Tibial nerve (tissue), 4 donors: Measurements from ENCODE around the gene ASXL3. TPM values are rescaled to one million over a fixed set of nuclear protein-coding genes. Genes with fewer than 3 reads are reported as not detected.

Experiments used
- DNase-seq, 2 donors: peaks; one replicate each; pipeline ENCODE4 v3.0.0-alpha.2; 2019; ENCODE audit warnings: low spot score in 2 of 2
- H3K27ac ChIP-seq, 4 donors: fragments of 200-600 bp; sonication (generic) in 3 of 4; one replicate each; pipeline ENCODE4 v1.5.1; 2017 to 2019; ENCODE audit warnings: mild to moderate bottlenecking in 1 of 4
- H3K27me3 ChIP-seq, 2 donors: fragments of 200-600 bp; sonication (generic) in 1 of 2; one replicate each; pipeline versions ENCODE4 v1.5.1 to v1.6.0; 2017 to 2019
- H3K36me3 ChIP-seq, 3 donors: fragments of 200-600 bp; sonication (generic); one replicate each; pipeline ENCODE4 v1.5.1; 2018 to 2019
- H3K4me1 ChIP-seq, 4 donors: fragments of 200-600 bp; sonication (generic) in 3 of 4; one replicate each; pipeline ENCODE4 v1.5.1; 2017 to 2019
- H3K4me3 ChIP-seq, 4 donors: fragments of 200-600 bp; sonication (generic) in 3 of 4; one replicate each; pipeline ENCODE4 v1.5.1; 2017 to 2019; ENCODE audit warnings: mild to moderate bottlenecking in 1 of 4, moderate library complexity in 1 of 4
- H3K9me3 ChIP-seq, 4 donors: fragments of 200-600 bp; sonication (generic) in 3 of 4; one replicate each; pipeline ENCODE4 v1.5.1; 2017 to 2019
- EP300 ChIP-seq, 2 donors: sonication (generic); formaldehyde crosslinking; IDR thresholded peaks; one replicate each; pipeline ENCODE4 v1.6.1; 2017; ENCODE audit warnings: antibody characterized with exemption in 2 of 2, mild to moderate bottlenecking in 1 of 2
- POLR2A ChIP-seq, 2 donors: fragments of 450-650 bp; IDR thresholded peaks; one replicate each; pipeline ENCODE4 v1.6.1; 2017; ENCODE audit warnings: antibody characterized with exemption in 2 of 2, mild to moderate bottlenecking in 2 of 2, moderate library complexity in 2 of 2
- WGBS, 2 donors: methylation state at CpG; one replicate each; pipeline ENCODE4 v1.1.5; 2018; 5-methylcytosine and 5-hydroxymethylcytosine counted together
- total RNA-seq, 4 donors: library from RNA; depleted of rRNA; stranded (reverse); fragments of >200 nt; gene quantifications; one replicate each; pipeline ENCODE4 v1.1.0, GENCODE V29; 2016
- TF ChIP-seq, protein P1 (sequence below), 5 experiments: fragments of 200-600 bp in 3 of 5; fragments of 450-650 bp in 2 of 5; sonication (generic) in 3 of 5; IDR thresholded peaks; one replicate each; pipeline ENCODE4 v1.5.1; 2016 to 2019; ENCODE audit warnings: antibody characterized with exemption in 5 of 5, mild to moderate bottlenecking in 3 of 5, moderate library complexity in 2 of 5

The ASXL3 gene
- total RNA-seq, 4 donors from 2014 or later = 3.7 to 7.2 (median 6.2) TPM

DNA sequence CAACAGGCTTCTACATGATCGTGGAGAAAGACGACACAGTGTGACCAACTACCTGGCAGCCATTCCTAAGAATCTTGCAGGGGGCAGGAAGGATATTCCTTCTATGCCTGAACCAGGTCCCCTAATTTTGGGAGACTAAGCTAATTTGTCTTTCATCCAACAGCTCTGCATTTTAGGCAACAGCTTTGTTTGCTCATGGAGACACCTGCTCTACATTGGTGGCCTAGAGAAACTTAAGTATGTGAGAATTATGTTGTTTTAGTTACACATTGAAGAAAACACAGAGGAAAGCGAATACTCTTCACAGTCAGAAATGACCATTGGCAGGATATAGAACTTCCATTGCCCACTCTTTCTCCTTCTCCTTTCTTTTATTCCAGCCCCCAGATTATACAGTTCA is 75.2 kb downstream of the ASXL3 start:
- H3K4me1 ChIP-seq = no peaks in the 10 kb centered on the region
- DNase-seq = no peak
- H3K4me3 ChIP-seq = no peak overlapping the region
- H3K27ac ChIP-seq = no peak overlapping the region
- H3K27me3 ChIP-seq = no peaks in the 10 kb centered on the region
- TF ChIP-seq, protein P1, sequence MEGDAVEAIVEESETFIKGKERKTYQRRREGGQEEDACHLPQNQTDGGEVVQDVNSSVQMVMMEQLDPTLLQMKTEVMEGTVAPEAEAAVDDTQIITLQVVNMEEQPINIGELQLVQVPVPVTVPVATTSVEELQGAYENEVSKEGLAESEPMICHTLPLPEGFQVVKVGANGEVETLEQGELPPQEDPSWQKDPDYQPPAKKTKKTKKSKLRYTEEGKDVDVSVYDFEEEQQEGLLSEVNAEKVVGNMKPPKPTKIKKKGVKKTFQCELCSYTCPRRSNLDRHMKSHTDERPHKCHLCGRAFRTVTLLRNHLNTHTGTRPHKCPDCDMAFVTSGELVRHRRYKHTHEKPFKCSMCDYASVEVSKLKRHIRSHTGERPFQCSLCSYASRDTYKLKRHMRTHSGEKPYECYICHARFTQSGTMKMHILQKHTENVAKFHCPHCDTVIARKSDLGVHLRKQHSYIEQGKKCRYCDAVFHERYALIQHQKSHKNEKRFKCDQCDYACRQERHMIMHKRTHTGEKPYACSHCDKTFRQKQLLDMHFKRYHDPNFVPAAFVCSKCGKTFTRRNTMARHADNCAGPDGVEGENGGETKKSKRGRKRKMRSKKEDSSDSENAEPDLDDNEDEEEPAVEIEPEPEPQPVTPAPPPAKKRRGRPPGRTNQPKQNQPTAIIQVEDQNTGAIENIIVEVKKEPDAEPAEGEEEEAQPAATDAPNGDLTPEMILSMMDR (IDR thresholded peaks at IDR 0.05) = no peak
- TF ChIP-seq POLR2A (IDR thresholded peaks at IDR 0.05) (no peak), EP300 (IDR thresholded peaks at IDR 0.05) (no peak)
- H3K9me3 ChIP-seq = no peaks in the 10 kb centered on the region
- 65% methylated on average over 3 of the region's 3 CpGs for WGBS, 2 donors
- no peaks in the 10 kb centered on the region for H3K36me3 ChIP-seq

DNA sequence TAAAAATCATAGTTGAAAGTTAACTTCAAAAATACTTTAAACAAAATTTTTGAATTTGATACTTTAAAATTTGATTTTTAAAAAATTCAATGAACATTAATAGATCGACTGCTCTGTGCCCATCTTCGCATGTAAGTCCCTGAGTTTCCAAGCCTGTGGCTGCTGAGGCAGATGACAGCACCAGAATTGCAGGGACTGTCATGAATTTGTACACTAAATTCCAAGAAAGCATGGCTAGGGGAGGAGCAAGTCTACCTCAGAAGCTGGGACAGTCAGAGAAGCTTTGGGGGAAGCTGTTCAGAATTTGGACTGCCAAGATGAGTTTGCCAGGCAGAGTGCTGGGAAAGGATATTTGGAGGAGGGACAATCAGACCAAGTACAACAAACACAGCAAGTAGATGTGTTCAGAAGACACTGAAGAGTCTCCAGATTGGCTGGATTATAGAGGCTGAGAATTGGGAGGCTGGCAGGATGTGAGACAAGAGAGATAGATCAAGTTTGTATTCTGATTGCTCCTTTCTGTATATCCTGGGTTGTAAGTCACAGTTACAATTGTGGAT is 79.0 kb downstream of the ASXL3 start:
- no peaks in the 10 kb centered on the region for H3K36me3 ChIP-seq
- no peaks in the 10 kb centered on the region for H3K27me3 ChIP-seq
- no peaks in the 10 kb centered on the region for H3K4me1 ChIP-seq
- H3K9me3 ChIP-seq = no peaks in the 10 kb centered on the region
- 44 to 73% methylated on average over 2 of the region's 2 CpGs for WGBS, 2 donors
- H3K4me3 ChIP-seq = no peak overlapping the region
- no peak for DNase-seq
- no peak overlapping the region for H3K27ac ChIP-seq
- TF ChIP-seq POLR2A (IDR thresholded peaks at IDR 0.05) (no peak), EP300 (IDR thresholded peaks at IDR 0.05) (no peak)
- TF ChIP-seq, protein P1 (IDR thresholded peaks at IDR 0.05) = no peak

DNA sequence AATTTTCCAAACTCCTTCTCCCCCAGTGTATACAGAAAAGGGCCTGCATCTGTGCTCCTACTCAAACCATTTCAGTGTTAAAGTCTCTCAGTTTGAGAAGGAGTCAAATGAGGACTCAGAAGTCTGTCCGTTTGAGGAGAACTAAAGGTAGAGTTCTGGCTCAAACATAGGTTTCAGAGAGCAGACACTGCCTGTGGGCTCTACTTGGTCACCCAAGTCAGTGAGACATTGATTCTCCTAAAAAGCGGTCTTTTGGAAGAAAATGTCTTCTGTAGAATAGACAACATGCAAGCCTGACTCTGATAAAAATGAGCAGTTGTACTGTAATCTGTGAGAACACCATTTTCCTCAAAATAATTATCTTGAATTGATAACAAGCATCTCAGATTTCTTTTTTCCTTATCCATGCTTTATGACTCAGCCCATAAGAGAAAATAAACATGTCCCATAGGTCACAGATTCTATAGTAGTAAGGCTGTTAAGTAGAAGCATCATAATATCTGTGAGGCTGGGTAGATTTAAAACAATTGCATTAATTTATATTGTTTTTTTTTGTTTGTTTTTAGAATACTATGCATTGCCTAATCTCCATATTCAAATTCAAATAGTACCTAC is 82.8 kb downstream of the ASXL3 start:
- Histone ChIP-seq H3K4me1 (peaks cover 0 to 8% (median 0%) of the 10 kb centered on the region in 4 donors), H3K27me3 (no peaks in the 10 kb centered on the region), H3K27ac (no peak overlapping the region), H3K4me3 (no peak overlapping the region), H3K36me3 (no peaks in the 10 kb centered on the region), H3K9me3 (no peaks in the 10 kb centered on the region)
- DNase-seq = no peak
- 94 to 96% methylated on average over 2 of the region's 2 CpGs for WGBS, 2 donors
- TF ChIP-seq EP300 (IDR thresholded peaks at IDR 0.05) = no peak
- no peak for TF ChIP-seq POLR2A (IDR thresholded peaks at IDR 0.05)
- TF ChIP-seq, protein P1 (IDR thresholded peaks at IDR 0.05) = no peak

DNA sequence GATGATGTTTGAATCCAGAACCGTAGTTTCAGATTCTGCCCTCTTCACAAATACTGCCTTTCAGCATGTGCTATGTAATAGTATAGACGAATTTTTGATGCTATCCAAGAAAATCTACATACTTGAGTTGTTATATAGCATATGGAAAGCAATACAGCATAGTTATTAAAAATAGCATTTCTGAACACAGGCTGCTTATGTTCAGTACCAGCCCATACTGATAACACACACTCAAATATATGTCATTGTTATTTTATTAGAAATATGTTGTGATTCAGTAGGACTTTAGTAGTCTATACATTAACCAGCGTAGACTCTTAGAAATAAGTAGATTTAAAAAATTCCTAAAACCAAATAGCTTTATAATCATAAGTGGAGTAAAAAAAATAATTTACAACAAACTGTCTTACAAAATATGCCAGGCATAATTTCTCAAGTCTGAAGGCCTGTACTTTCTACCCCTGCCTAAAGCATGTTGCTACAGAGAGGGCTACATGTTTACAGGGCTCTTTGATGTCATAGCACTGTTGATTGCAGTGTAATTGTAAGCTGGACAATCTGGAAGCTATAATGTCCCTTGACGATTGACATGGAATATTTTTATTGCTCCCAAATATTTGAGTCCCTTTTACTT is 86.3 kb downstream of the ASXL3 start:
- H3K36me3 ChIP-seq = no peaks in the 10 kb centered on the region
- TF ChIP-seq, protein P1 (IDR thresholded peaks at IDR 0.05) = no peak
- no peak for TF ChIP-seq EP300 (IDR thresholded peaks at IDR 0.05)
- TF ChIP-seq POLR2A (IDR thresholded peaks at IDR 0.05) = no peak
- peaks cover 0 to 8% (median 0%) of the 10 kb centered on the region in 4 donors for H3K4me1 ChIP-seq
- no peak overlapping the region for H3K27ac ChIP-seq
- no peak for DNase-seq
- no peaks in the 10 kb centered on the region for H3K9me3 ChIP-seq
- no peak overlapping the region for H3K4me3 ChIP-seq
- no peaks in the 10 kb centered on the region for H3K27me3 ChIP-seq
- WGBS, 2 donors = 67 to 71% methylated on average over 4 of the region's 4 CpGs

DNA sequence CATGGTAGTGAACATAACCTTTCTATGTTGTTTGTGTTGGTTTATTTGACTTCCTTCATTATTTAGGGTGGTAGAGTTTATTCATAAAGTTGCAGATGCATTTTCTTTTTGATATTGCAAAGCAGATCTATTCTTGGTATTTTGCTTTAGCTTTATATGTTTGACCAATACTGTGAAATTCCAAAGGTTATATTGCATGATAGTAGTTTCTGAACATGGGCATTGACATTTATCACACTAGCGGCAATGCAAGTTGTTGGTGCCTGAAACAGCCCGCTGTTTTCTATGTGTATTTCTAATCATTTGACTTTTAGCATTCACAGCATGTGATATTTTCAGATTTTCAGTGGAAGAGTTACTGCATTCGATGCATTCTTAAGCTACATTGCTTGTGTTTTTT is 87.2 kb downstream of the ASXL3 start:
- 54 to 55% methylated on average over 3 of the region's 3 CpGs for WGBS, 2 donors
- no peaks in the 10 kb centered on the region for H3K9me3 ChIP-seq
- DNase-seq = no peak
- no peaks in the 10 kb centered on the region for H3K27me3 ChIP-seq
- no peaks in the 10 kb centered on the region for H3K36me3 ChIP-seq
- peaks cover 0 to 8% (median 0%) of the 10 kb centered on the region in 4 donors for H3K4me1 ChIP-seq
- H3K4me3 ChIP-seq = no peak overlapping the region
- H3K27ac ChIP-seq = no peak overlapping the region
- TF ChIP-seq EP300 (IDR thresholded peaks at IDR 0.05) = no peak
- TF ChIP-seq, protein P1 (IDR thresholded peaks at IDR 0.05) = no peak
- TF ChIP-seq POLR2A (IDR thresholded peaks at IDR 0.05) = no peak
